Measurements from ENCODE around the gene SH3D19.

Gene SH3D19

GRCh38 chr4:151228189-151229119 is 97.0 kb downstream of the SH3D19 start:
- DNase-seq (ENCODE audit: low read depth), result no peak

DNA sequence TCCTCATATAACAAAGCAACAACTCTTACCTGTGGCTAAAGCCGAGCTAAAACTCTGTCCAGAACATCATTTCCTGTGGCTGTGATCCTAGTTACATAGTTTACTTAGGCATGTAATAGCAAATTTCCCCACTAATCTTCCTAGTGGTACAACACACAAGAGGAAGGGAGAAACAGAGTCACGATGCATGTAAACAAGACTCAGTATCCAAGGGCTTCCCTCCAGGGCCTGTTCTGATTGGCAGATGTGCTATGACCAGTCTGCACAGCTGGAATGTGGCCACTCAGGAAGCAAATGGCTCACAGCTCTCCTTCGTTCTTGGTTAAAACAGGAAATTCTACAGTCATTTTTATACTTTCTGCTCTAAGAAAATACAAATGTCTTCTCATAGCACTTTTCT is 97.7 kb downstream of the SH3D19 start:
- DNase-seq (ENCODE audit: low read depth), result no peak

GRCh38 chr4:151227172-151227571 is 98.2 kb downstream of the SH3D19 start:
- no peak for DNase-seq (ENCODE audit: low read depth)

- DNase-seq (ENCODE audit: low read depth), result no peak
Measured at GRCh38 chr4:151226004-151226932, 99.1 kb downstream of the SH3D19 start.

DNA sequence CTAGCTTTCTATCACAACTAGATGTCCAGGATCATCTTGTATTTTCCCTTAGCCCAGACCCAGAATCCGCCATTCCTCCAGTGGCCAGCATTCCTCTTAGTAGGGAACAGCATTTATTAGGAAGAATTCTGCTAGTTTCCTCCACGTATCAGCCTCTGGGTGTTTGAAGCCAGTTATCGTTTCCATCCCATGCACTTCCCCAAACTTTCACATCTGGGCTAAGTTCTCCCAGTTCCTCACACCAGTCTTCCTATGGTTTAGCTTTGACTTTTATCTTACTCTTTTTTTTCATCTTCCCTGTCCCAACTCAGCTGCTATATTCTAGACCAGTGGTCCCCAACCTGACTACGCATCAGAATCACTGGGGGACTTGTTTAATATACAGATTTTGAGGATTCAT is 101.9 kb downstream of the SH3D19 start:
- DNase-seq (ENCODE audit: low read depth), result no peak

- no peak for DNase-seq (ENCODE audit: low read depth)
Measured at GRCh38 chr4:151219948-151220347, 105.5 kb downstream of the SH3D19 start.

DNA sequence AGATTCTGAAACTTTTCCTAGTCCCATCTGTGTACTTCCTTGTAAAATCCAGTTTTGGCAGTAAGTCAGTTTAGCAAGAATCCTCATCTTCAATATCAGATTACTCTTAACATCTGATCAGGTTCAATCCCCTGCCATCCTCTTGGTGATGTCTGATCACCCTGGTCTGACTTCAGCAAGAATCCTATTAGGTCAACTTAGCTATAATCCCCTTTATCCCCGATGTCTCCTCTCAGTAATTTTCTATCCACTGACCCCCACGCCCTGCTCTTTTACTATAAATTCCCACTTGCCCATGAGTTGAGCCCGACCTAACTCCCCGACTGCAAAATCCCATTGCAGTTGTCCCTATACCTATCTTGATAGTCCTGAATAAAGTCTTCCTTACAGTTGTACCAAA is 106.3 kb downstream of the SH3D19 start:
- DNase-seq (ENCODE audit: low read depth), result no peak

- no peak for DNase-seq (ENCODE audit: low read depth)
Measured at GRCh38 chr4:151218343-151218742, 107.1 kb downstream of the SH3D19 start.

DNA sequence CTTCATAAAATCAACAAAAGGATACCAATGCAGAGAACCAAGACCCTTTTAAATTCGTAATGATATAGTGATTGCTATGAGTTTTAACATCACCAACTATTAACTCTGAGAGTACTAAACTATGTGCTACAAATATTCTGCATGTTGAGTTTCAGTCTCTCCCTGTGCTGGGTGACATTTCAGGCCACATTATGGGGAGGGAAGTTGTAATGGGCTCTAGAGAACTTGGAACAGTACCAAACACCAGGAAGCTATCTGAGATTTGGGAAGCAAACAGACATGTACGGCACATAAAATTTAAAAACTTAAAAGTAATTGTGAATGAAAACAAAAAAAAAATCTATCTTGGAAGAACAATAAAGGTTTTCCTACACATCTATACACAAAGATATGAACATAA is 108.1 kb downstream of the SH3D19 start:
- no peak for DNase-seq (ENCODE audit: low read depth)

GRCh38 chr4:151215295-151215694 is 110.1 kb downstream of the SH3D19 start:
- no peak for DNase-seq (ENCODE audit: low read depth)

GRCh38 chr4:151207868-151208267 is 117.5 kb downstream of the SH3D19 start:
- DNase-seq (ENCODE audit: low read depth), result no peak

- no peak for DNase-seq (ENCODE audit: low read depth)
Measured at GRCh38 chr4:151207186-151207585, 118.2 kb downstream of the SH3D19 start.

- no peak for DNase-seq (ENCODE audit: low read depth)
Measured at GRCh38 chr4:151206241-151207005, 119.0 kb downstream of the SH3D19 start.

GRCh38 chr4:151205722-151206121 is 119.7 kb downstream of the SH3D19 start:
- no peak for DNase-seq (ENCODE audit: low read depth)

DNA sequence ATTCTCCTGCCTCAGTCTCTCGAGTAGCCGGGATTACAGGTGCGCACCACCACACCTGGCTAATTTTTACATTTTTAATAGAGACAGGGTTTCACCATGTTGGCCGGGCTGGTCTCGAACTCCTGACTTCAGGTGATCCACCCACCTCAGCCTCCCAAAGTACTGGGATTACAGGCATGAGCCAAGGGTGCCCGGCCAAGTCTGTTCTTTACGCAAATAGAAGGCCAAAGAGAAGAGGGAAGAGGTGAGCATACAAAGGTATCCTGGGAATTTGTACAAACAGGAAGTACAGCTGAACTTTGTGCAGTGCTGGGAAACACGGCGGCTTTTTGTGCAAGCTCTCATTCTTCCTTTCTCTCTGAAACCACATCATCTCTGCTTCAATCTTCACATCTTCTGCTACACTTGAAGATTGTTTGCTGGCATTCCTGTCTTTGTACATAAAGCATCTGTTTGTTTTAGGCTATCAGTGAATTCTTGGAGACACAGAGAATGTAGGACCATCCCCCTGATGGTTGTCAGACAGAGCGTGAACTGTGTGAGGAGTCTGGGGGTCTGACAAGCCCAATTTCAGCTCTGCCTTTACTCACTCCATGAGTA is 120.4 kb downstream of the SH3D19 start:
- DNase-seq (ENCODE audit: low read depth), result no peak

- no peak for DNase-seq (ENCODE audit: low read depth)
Measured at GRCh38 chr4:151202851-151203455, 122.5 kb downstream of the SH3D19 start.

DNA sequence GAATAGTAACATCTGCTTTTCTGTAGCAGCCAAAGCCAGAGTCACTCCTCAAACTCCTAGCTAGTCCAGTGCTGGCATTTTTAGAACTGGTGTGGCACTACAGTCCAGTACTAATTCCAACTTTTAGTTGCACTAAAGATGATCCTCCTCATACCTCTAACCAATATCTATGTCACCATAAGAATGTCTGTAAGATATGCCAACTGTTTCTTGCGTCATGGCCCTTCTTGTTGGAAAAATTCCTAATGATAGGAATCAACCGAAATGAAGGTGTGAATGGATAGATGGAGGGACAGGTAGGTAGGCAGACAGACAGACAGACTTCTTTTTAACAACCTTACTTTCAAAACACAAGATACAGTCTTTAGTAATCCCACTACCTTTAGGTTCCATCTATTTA is 123.0 kb downstream of the SH3D19 start:
- no peak for DNase-seq (ENCODE audit: low read depth)

GRCh38 chr4:151199319-151200190 is 125.8 kb downstream of the SH3D19 start:
- no peak for DNase-seq (ENCODE audit: low read depth)

DNA sequence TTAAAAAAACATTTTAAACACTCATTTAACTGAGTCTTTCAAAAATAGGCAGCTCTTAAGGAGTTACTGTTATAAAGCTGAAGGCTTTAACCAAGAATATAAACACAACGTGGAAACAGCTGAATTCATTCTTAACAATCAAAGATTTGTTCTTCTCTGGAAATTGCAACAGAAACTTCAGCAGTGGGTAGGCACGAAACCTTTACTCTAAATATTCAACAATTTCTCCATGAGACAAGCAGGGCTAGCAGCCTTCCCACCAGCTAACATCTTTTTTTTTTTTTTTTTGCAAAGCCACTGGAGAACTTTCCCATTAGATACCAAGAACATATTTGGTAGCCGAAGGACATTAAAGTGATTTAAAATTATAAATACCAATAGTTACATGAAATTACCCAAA is 126.7 kb downstream of the SH3D19 start:
- DNase-seq (ENCODE audit: low read depth), result no peak

DNA sequence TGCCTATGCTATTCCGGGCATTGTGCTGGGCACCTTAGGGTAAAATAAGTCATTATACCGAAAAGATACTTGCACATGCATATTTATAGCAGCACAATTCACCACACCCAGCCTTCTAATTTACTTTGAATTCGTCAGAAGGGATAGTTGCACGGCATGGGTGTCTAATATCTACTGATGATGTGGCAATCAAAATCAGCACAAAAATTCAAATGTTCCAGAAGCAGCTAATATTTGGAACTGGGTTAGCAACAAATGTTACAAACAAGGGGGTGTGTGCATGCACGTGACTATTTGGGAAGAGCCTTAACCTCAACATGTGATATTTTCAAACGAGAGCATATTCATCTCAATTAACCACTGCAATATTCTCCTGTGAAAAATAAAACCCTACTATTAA is 128.2 kb downstream of the SH3D19 start:
- DNase-seq (ENCODE audit: low read depth), result no peak

Data from activated gamma-delta T cell treated with anti-CD3 and anti-CD28 coated beads, Interleukin-2, amount 50 U/mL, for 16 hours (primary cell).